SHP77 treated with DMSO at 0.1 percent for 48 hours (cell line): ENCODE data around the gene RNF4.
"Not testable (repeated sequence)": the region's sequence is repeated elsewhere in the genome, so short reads cannot be mapped to it uniquely, and the experiment has no call there.

ENCODE experiments used
- DNase-seq: peaks from one replicate; lab custom pipeline; 2025; lab: John Stamatoyannopoulos, UW

RNF4 gene, protein sequence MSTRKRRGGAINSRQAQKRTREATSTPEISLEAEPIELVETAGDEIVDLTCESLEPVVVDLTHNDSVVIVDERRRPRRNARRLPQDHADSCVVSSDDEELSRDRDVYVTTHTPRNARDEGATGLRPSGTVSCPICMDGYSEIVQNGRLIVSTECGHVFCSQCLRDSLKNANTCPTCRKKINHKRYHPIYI

DNA sequence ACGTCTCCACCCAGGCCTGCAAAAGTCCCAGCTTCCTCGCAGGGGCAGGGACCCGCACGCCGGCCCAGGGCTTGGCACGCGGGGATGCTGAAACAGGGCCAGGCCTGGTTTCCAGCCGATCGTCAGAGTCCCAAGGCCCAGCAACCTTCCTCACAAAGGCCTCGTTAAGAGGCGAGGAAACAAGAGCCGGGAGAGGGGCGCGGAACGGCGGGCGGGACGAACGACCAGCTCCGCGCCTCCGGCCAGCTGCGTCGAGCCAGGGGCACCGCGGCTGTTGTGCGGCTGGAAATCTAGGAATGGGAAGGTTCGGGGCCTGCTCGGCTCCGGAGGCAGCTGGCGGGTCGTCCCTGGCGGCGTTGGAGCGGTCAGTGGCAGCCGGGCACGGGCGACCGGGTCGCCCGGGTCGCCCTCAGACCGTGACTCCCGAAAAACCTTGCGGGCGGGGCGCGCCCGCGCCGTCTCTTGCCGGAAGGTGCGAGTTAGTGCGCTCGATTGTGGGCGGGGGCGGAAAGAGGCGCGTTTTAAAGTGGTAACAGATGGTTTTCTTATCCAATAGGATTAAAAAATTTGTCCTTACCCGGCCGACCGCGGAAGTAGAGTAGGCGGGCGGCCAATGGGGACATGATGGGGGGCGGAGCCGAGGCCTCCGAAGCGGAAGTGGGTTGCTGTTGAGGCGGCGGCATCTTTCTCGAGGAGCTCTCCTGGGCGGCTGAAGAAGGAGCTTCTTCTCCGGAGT lies at the start of gene RNF4:
RNF4 (plus strand) TSS at position 651 of the 736 bp plus-strand sequence. CDS start 21,388 bp downstream, outside the sequence.
- DNase-seq = peak; percentile 81

DNA sequence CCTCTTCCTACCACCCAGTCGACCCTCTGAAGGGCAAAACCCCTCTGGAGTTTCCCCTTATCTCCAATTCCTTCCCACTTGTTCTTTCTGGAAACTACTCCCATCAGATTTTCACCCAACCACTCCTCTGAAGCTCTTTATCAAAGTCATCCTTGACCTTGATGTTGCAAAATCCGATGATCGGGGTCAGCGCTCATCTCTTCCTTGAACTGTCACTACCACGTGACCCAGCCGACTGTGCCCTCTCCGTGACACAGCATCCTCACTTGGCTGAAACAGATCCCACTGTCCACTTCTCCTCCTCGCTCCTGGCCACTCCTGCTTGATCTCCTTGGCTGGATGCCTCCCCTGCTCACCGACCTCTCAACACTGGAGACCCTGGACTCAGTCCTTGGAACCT lies 49.1 kb upstream of the RNF4 start:
- no peak for DNase-seq

DNA sequence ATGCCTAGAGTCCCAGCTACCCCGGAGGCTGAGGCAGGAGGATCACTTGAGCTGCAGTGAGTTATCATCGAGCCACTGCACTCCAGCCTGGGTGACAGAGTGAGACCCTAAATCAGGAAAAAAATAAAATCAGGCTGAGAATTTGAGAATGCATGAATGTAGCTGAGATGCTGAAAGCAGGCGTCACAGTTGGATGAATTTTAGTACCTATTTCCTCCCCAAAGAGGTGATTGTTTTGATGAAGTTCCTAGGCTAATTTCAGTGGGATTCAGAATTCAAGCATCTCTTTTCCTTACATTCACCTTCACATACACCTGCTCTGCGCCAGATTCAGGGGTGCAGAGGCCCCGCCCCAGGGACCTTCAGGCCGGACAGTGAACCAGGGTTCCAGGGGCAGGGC lies 47.0 kb upstream of the RNF4 start:
- no peak for DNase-seq

DNA sequence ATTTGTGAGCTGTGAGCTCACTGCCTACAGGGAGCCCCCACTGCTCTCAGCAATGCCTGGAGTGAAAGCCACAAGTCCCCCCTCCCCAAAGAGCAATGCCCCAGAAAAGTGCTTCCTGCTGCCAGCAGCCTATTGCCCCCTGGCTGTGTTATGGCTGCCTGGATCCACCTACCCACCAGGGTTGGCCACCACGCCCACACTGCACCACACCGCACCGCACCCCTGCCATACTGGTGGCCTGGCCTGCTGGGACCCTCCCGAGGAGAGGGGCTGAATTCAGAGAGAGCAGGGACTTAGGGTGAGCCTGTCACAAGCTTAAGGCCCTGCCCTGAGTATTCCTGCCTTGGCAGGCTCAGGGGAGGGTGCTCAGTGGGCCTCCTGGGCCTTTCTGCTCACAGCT lies 45.8 kb upstream of the RNF4 start:
- DNase-seq = no peak

DNA sequence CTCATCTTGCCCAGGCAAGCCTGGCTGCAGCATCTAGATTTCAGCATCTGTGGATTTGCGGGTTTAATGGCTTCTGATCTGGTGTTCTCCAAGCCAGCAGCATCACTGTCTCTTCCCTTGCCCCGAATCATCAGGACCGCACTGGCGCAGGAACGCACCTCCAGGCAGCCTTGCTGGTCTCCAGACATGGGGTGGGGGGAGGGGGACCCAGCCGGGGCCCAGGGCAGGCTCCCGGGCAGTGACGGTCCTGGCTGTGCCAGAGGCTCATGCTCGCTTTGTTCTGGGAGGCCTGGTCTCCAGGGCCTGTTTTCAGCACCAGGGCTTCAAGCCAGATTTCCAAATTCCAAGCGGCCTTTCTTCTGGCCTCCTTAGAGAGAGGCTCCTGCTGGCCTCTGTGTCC lies 45.2 kb upstream of the RNF4 start:
- no peak for DNase-seq

DNA sequence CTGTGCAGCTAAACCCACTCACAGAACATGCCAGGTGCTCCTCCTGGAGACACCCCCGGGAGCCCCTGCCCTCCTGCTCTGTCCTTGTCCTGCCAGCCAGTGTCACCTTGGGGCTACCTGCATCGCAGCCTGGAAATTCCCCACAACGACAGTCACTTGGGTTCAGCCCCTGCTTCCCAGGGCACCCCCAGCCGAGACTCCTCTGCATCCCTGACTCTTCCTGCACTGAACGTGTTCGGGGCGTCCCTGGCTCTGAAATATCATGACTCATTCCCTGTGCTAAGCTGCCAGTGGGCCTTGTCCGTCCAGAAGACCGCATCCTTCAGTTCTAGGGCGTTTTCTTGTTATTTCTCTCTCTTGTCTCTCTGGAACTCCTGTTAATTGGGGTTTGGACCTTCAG lies 44.3 kb upstream of the RNF4 start:
- DNase-seq = no peak

DNA sequence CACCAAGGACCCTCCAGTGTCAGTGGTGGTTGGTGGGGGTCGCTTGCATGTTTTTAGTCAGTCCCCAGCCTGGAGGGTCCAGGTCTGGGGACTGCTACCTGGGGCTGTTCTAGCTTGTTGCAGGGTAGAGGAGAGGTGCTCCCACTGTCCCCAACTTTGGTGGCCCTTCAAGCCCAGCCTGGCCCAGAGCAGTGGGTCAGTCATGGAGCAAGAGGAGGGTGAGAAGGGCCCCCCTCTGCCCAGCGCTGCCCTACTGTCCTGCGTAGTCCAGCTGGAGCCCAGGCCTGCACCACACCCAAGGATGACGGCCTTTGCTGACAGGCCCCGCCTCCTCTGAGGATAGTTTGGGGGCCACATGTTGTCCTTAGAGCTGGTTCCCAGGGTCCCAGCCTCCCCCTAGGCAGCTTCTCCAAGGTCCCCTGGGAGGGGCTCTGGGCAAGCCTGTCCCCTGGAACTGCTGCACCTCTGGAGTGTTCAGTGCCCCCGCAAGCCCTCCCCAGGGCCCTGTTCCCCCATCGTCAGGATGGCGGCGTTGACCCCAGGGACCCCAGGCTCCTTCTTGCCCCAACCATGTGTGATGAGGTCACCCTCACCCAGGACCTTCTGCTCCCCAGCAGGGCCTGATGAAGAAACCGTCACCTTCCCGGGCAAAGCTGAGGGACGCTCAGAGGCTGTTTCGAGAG lies 43.4 kb upstream of the RNF4 start:
- no peak for DNase-seq

DNA sequence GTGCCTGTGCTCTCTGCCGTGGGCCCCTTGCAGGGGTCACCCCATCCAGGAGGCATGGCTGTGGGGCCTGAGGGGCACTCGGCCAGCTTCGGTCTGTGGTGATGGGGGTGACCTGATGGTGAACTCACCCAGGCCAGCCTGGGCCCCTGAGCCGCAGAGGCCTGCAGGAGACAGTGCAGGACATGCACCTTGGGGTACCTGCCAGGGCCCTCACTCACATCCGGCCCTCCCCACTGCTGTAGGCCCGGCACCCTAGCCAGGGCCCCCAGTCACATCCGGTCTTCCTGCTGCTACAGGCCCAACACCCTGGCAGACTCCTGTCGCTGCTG lies 42.9 kb upstream of the RNF4 start:
- no peak for DNase-seq

DNA sequence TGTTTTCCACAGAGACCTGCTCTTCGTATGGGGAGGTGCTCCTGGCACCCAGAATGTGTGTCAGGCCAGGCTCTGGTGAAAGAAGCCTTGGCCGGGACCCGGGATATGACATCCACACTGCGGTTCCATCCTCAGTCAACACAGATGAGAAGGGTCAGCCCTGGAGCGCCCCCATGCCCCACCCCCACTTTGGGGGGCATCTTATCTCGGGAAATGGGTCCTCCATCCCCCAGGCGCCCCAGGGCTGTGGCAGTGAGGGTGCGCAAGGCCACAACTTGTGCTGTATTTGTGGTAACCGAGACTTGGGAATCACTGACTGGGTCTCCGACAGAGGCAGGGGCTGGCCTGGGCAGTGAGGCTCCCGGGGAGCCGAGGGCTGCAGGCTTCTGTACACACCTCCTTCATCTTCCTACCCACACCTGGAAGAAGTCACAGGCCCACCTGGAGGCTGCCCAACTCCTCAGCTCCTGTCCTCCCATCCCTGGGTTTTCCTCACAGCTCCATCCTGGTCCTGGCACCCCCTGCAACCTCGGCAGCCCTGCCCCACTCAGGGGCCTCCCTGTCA lies 42.1 kb upstream of the RNF4 start:
- DNase-seq = no peak

DNA sequence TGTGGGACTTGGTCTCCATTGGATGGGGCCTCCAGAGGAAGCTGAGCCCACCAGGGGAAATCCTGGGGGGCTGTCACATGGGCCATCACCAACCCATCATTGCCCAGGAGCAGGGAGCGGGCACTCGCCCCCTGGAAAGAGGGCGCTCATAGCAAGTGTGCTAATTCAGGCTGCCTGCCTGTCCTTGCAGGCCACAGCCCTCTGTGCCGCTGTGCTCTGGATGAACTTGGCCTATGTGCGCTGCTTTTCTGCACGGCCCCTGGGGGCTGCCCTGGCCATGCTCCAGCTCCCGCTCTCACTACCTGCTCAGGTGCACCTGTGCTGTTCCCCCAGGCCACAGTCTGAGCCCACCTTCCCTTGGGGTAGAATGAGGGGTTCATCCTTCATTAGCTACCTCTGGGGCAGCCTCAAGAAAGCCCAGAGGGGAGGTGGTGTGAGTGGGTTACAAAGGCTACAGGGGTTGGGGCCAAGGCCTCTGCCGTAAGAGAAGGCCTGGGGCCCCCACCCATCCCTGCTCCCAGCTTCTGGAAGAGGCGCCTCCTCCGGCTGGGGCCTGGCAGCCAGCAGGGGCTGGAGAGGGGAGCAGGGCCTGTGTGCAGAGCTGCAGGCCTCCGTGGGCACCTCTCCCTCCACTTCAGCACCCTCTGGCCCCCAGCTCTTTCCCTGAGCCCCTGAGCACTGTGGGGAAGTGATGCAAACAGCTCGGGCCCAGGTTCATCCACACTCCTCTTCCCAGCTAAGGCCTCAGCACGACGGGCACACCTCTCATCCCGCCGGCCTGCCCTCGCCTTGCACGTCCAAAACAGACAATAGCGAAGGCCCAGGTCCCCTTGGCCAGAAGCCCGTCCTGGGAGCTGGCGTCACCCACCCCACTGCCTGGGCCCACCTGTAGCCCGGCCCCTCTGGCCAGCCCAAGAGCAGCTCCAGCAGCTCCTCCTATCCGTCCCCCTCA lies 41.2 kb upstream of the RNF4 start:
- DNase-seq = no peak

DNA sequence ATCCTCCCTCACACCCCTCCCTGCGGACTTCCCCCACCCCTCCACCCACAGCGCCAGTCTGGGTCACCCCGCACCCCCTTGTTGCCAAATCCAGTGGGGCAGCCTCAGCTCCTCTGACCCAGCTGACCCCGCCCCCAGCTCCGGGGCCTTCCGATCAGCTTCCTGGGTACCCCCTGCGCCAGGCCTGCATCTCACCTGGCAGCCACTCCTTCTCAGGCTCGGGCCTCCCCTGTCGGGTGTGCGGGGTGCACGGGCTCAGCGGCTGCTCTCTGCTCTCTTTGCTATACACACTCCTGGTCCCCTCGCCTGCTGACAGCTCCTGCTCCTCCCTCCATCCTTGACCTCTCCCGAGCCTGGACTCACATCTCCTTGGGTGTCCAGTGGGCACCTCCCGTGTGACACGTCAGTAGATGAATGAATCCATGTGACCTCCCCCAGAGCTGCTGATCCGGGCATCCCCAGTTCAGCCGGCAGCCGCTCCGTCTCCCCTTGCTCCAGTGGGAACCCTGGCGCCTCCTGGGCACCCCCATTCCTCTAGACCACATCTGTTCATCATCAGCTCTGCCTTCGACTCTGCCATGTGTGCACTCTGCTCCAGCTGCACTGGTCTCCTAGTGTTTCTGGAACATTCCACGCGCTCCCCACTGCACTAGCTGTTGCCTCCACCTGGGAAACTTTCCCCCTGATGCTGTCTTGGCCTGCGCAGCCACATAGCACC lies 40.3 kb upstream of the RNF4 start:
- no peak for DNase-seq

DNA sequence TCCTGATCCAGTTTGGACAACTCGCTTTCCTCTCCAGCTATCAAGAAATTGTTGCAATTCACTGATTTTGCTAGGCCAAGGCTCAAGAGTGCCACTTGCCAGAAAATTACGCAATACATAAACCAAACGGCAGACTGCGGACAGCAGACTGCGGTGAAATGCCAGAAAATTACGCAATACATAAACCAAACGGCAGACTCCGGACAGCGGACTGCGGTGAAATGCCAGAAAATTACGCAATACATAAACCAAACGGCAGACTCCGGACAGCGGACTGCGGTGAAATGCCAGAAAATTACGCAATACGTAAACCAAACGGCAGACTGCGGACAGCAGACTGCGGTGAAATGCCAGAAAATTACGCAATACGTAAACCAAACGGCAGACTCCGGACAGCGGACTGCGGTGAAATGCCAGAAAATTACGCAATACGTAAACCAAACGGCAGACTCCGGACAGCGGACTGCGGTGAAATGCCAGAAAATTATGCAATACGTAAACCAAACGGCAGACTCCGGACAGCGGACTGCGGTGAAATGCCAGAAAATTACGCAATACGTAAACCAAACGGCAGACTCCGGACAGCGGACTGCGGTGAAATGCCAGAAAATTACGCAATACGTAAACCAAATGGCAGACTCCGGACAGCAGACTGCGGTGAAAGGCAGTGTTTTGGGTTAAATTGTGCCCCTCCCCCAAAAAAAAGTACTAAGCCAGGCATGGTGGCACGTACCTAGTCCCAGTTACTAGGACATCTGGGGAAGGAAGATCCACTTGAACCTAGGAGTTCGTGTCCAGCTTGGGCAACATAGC lies 38.8 kb upstream of the RNF4 start:
- DNase-seq = not testable (repeated sequence)

DNA sequence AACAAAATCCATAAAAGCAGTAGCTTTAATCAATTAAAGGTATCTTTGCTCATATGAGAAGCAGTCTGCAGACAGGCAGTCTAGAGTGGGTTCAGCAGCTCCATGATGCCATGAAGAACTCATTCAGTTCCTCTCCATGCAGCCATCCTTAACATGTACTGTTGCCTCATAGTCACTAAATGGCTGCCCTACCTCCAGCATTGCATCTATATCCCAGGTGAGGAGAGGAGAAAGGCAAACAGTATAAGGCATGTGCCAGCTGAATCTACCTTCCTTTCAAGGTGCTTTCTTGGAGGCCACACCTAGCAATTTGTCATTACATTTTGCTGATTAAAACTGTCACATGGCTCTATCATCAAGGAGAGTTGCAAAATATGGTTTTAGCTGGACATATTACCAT lies 36.9 kb upstream of the RNF4 start:
- DNase-seq = no peak

DNA sequence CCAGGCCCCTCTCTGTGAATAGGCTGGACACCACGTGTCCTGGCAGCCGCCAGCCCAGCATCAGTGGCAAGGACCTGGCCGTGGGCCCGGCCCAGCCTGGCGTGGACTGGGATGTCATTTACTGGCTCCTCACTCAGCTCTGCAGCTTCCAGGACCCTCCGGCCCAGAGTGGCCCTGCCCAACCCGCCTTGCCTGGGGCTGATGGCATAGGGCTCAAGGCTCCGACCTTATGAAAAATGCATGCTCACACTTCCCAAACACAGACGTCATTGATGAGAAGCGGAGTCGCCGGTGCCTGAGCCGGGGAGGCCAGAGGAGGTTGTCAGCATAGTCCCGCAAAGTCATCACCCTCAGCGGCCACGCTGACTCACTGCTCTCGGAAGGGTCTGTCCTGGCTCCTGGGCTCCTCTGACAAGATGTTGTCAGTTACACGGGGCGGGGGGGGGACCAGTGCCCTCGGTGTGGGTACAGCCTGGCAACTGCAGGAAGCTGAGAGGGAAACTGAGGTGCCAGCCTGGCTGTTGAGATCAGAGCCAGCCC lies 35.8 kb upstream of the RNF4 start:
- no peak for DNase-seq

DNA sequence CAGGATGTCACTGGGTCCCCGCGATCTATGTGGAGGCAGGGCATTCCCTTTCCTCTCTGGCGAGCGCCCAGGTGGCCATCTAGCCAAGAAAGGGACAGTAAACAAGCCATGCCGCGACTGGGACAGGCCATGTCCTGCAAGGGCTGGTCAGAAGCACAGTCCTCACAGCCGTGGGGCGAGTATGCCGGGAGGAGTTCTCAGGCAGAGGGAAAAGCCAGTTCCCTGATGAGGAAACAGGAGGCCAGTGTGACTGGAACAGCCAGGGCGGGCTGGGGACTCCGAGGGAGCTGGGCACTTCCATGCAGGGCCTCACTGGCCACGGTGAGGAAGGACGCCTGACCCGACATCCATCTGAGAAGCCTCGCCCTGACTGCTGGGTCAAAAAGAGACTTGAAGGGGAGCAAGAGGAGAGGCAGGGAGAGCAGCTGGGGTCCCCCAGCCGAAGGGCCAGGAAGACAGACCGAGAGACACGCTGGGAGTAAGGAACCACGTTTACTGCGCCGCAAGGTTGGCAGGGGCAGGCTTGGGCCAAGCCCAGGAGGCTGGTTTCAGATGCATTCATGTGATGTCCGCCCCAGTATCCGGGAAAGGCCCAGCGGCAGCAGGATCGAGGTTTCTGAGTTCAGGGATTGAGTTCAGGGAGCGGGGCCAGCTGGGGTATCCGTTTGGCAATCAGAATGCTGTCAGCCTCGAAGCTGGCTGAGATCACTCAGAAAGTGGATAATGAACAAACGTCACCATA lies 35.1 kb upstream of the RNF4 start:
- no peak for DNase-seq

DNA sequence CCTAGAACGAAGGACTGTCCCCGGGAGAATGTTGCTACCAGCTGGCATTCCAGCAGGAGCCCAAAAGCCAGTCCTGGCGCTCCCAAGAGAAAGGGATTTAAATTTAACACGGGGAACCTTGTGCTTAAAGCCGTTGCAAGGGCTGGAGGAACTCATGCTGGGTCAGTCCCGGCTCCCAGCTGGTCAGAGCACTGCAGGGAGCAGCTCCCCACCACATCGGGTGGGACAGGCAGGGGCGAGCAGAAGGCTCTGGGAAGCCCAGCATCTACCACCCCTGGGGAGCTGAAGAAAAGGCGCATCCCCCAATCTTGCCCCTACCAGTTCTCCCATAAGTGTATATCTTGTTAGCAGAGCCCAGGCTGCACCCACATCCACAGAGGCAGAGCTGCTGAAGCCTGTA lies 34.5 kb upstream of the RNF4 start:
- DNase-seq = no peak

DNA sequence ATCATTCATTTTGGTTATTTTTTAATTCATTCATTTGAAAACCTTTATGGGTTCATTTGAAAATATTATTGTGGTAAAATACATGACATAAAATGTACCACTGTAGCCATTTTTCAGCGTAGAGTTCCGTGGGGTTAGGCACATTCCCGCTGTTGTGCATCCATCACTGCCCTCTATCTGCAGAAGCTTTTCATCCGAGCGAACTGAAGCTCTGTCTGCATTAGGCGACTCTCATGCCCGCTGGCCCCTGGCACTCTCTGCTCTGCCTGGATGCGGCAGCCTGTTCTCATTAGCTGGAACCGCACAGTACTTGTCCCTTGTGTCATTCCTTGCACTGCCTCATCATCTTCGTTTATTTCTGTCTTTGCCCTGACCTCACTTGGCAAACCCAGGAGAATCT lies 32.6 kb upstream of the RNF4 start:
- no peak for DNase-seq

DNA sequence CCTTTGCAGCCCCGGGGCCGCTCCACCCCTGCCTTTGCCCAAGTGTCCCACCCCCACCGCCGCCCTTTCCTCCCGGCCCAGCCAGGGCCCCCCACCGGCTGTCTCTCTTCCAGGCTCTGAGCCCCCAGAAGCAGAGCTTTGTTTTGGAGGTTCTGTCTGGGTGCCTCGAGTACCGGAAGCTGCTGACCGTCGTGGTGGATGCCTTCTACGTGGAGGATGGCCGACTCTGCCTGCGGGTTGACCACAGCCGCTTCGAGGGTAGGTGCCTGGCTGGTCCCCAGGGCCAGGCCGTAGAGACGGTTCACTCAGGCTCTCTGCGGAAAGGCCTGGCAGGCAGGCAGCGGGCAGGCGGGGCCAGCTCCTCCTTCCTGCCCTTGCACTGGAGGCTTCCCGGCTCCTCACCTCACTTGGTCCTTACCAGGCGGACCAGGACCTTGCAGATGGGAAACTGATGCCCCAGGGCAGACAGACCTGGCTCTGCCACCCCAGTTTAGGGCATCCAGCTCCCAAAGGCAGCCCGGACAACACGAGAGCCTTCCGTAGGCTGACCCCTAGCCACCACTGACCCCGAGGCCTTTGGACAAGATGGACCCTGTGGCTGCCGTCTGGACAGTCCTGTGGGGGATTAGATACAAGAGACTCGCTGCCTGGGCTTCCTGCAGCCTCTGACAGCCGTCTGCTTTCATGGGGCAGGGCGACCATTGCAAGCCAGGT lies 32.0 kb upstream of the RNF4 start:
- no peak for DNase-seq
